Glutamatergic neuron (in vitro differentiated cells): ENCODE results near the gene TMC8. TPM values are rescaled to one million over a fixed set of nuclear protein-coding genes. Genes with fewer than 3 reads are reported as not detected.

Source experiments
- DNase-seq: peaks from one replicate; pipeline ENCODE4 v3.0.0; 2022
- H3K27ac Mint-ChIP-seq: one replicate; pipeline ENCODE4 v1.8.0; 2020; ENCODE audit warnings: mild to moderate bottlenecking, mixed read lengths, inconsistent platforms; ENCODE audit not compliant: unreplicated experiment
- H3K27me3 Mint-ChIP-seq: one replicate; pipeline ENCODE4 v1.8.0; 2020; ENCODE audit warnings: mild to moderate bottlenecking, moderate library complexity, mixed read lengths, inconsistent platforms; ENCODE audit not compliant: unreplicated experiment
- H3K36me3 Mint-ChIP-seq: one replicate; pipeline ENCODE4 v1.8.0; 2020; ENCODE audit warnings: mild to moderate bottlenecking, mixed read lengths, inconsistent platforms; ENCODE audit not compliant: unreplicated experiment
- H3K4me1 Mint-ChIP-seq: one replicate; pipeline ENCODE4 v1.8.0; 2020; ENCODE audit warnings: mild to moderate bottlenecking, low read depth, mixed read lengths, inconsistent platforms; ENCODE audit not compliant: unreplicated experiment
- H3K4me3 Mint-ChIP-seq: one replicate; pipeline ENCODE4 v1.8.0; 2020; ENCODE audit warnings: mild to moderate bottlenecking, mixed read lengths, inconsistent platforms; ENCODE audit not compliant: unreplicated experiment
- H3K9me3 Mint-ChIP-seq: one replicate; pipeline ENCODE4 v1.8.0; 2020; ENCODE audit warnings: mild to moderate bottlenecking, moderate library complexity, mixed read lengths, inconsistent platforms; ENCODE audit not compliant: unreplicated experiment
- total RNA-seq: library from RNA; stranded (reverse); fragmentation: NEBNext Ultra II Directional; extraction: Animal tissue kit (Norgen Biotek cat#: 25700); gene quantifications from one replicate; pipeline ENCODE4 v1.2.1, GENCODE V29; 2021; ENCODE audit not compliant: unreplicated experiment
- TF ChIP-seq, protein P1 (sequence below): fragments of 200-600 bp; sonication (generic); IDR thresholded peaks from one replicate; pipeline ENCODE4 v1.5.0; 2021; ENCODE audit not compliant: partially characterized antibody, unreplicated experiment

Gene TMC8
- total RNA-seq, 1 donor from 2014 or later: not detected

DNA sequence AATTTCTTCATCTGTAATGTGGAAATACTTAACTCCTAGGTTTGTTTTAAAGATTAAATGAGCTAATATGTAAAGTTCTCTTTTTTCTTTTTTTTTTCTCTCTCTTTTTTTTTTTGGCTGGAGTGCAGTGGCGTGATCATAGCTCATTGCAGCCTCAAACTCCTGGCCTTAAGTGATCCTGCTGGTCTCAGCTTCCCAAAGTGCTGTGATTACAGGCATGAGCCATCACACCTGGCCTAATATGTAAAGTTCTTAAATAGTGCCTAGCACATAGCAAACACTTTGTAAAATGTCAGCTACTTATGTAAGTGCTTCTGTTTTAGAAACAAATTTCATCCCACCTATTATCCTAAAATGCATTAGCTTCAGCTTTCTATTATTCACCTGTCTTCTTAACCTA lies 42.0 kb upstream of the TMC8 start:
- Mint-ChIP-seq H3K4me1 (peaks cover 2% of the 10 kb centered on the region), H3K9me3 (peaks cover 4% of the 10 kb centered on the region), H3K27me3 (peaks cover 3% of the 10 kb centered on the region), H3K36me3 (peaks cover 5% of the 10 kb centered on the region), H3K4me3 (no peak overlapping the region), H3K27ac (no peak overlapping the region)
- no peak for DNase-seq
- TF ChIP-seq, protein P1, sequence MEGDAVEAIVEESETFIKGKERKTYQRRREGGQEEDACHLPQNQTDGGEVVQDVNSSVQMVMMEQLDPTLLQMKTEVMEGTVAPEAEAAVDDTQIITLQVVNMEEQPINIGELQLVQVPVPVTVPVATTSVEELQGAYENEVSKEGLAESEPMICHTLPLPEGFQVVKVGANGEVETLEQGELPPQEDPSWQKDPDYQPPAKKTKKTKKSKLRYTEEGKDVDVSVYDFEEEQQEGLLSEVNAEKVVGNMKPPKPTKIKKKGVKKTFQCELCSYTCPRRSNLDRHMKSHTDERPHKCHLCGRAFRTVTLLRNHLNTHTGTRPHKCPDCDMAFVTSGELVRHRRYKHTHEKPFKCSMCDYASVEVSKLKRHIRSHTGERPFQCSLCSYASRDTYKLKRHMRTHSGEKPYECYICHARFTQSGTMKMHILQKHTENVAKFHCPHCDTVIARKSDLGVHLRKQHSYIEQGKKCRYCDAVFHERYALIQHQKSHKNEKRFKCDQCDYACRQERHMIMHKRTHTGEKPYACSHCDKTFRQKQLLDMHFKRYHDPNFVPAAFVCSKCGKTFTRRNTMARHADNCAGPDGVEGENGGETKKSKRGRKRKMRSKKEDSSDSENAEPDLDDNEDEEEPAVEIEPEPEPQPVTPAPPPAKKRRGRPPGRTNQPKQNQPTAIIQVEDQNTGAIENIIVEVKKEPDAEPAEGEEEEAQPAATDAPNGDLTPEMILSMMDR: no peak

GRCh38 chr17:78089576-78090281 lies 40.8 kb upstream of the TMC8 start:
- no peak for DNase-seq
- TF ChIP-seq, protein P1: no peak
- no peak overlapping the region for H3K4me3 Mint-ChIP-seq
- peaks cover 5% of the 10 kb centered on the region for H3K9me3 Mint-ChIP-seq
- H3K27me3 Mint-ChIP-seq: peaks cover 3% of the 10 kb centered on the region
- no peak overlapping the region for H3K27ac Mint-ChIP-seq
- peaks cover 2% of the 10 kb centered on the region for H3K4me1 Mint-ChIP-seq
- peaks cover 5% of the 10 kb centered on the region for H3K36me3 Mint-ChIP-seq

DNA sequence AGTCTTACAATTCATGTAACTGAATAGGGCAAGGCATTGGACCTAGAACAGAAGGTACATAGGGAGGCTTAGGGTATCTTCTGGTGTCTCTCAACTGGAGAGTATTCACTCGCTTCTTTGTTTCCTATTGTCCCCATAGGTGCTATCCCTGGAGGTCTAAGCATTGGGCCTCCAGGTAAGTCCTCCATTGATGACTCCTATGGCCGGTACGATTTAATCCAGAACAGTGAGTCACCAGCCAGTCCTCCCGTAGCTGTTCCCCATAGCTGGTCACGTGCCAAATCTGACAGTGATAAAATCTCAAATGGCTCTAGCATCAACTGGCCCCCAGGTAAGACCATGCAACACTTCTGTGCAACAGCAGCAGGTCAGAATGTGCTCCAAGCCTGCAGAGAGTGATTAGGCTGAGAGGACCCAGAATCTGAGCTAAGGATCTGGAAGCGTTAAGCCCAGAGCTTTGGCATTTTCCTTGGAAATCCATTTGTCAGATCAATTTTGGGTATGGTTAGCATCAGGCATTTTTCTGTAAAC lies 37.7 kb upstream of the TMC8 start:
- Mint-ChIP-seq H3K36me3 (no peaks in the 10 kb centered on the region), H3K4me1 (no peaks in the 10 kb centered on the region), H3K27me3 (peaks cover 3% of the 10 kb centered on the region), H3K4me3 (no peak overlapping the region), H3K9me3 (peaks cover 6% of the 10 kb centered on the region), H3K27ac (no peak overlapping the region)
- no peak for DNase-seq
- TF ChIP-seq, protein P1: no peak

- H3K27ac Mint-ChIP-seq: no peak overlapping the region
- TF ChIP-seq, protein P1: no peak
- peaks cover 18% of the 10 kb centered on the region for H3K36me3 Mint-ChIP-seq
- H3K4me1 Mint-ChIP-seq: no peaks in the 10 kb centered on the region
- H3K9me3 Mint-ChIP-seq: peaks cover 9% of the 10 kb centered on the region
- H3K4me3 Mint-ChIP-seq: no peak overlapping the region
- peaks cover 3% of the 10 kb centered on the region for H3K27me3 Mint-ChIP-seq
- DNase-seq: no peak
Observed at GRCh38 chr17:78095035-78095434, 35.5 kb upstream of the TMC8 start.

DNA sequence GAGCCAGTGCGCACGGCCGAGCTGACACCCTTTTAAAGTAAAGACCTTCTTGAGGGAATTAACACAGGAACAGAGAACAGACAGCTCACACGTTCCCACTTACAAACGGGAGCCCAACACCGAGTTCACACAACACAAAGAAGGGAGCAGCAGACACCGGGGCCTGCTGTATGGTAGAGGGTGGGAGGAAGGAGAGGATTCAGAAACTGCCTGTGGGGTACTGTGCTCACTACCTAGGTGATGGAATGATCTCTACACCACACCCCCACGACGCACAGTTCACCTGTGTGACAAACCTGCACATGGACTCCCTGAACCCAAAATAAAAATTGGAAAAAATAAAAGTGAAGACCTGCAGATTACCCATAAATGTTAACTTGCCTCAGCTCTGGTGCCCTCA lies 34.5 kb upstream of the TMC8 start:
- H3K4me3 Mint-ChIP-seq: no peak overlapping the region
- TF ChIP-seq, protein P1: no peak
- H3K27ac Mint-ChIP-seq: no peak overlapping the region
- no peak for DNase-seq
- H3K4me1 Mint-ChIP-seq: no peaks in the 10 kb centered on the region
- H3K9me3 Mint-ChIP-seq: peaks cover 10% of the 10 kb centered on the region
- peaks cover 23% of the 10 kb centered on the region for H3K36me3 Mint-ChIP-seq
- peaks cover 3% of the 10 kb centered on the region for H3K27me3 Mint-ChIP-seq
